Type B pancreatic cell (in vitro differentiated cells): ENCODE data around the gene B9D2. TPM values are rescaled to one million over a fixed set of nuclear protein-coding genes. Genes with fewer than 3 reads are reported as not detected.

Experiments
- DNase-seq: peaks from one replicate; pipeline ENCODE4 v3.0.0; 2021; ENCODE audit warnings: mixed read lengths; ENCODE audit not compliant: unreplicated experiment; ENCODE audit errors: extremely low spot score
- H3K27ac Mint-ChIP-seq: 2 replicates; pipeline ENCODE4 v1.8.0; 2021; ENCODE audit warnings: mild to moderate bottlenecking, mixed read lengths
- H3K27me3 Mint-ChIP-seq: 2 replicates; pipeline ENCODE4 v1.8.0; 2021; ENCODE audit warnings: mixed read lengths
- H3K36me3 Mint-ChIP-seq: 2 replicates; pipeline ENCODE4 v1.8.0; 2021; ENCODE audit warnings: mixed read lengths
- H3K4me1 Mint-ChIP-seq: one replicate; pipeline ENCODE4 v1.8.0; 2021; ENCODE audit warnings: mixed read lengths; ENCODE audit not compliant: unreplicated experiment
- H3K4me3 Mint-ChIP-seq: 2 replicates; pipeline ENCODE4 v1.8.0; 2021; ENCODE audit warnings: mild to moderate bottlenecking, mixed read lengths
- H3K9me3 Mint-ChIP-seq: 2 replicates; pipeline ENCODE4 v1.8.0; 2021; ENCODE audit warnings: mixed read lengths
- CTCF ChIP-seq: fragments of 200-600 bp; sonication (generic); conservative IDR thresholded peaks from 2 replicates; pipeline ENCODE4 v1.5.0; 2021; ENCODE audit warnings: antibody characterized with exemption, mild to moderate bottlenecking
- total RNA-seq: library from RNA; stranded (reverse); gene quantifications from 2 replicates; pipeline ENCODE4 v1.2.1, GENCODE V29; 2021; ENCODE audit warnings: low replicate concordance

B9D2 gene
- total RNA-seq, 1 donor from 2014 or later = 8.8 TPM

GRCh38 chr19:41305927-41306793 lies 57.8 kb downstream of the B9D2 start:
- no peaks in the 10 kb centered on the region for H3K27me3 Mint-ChIP-seq
- peaks cover 15% of the 10 kb centered on the region for H3K36me3 Mint-ChIP-seq
- DNase-seq = no peak
- no peak for TF ChIP-seq CTCF
- no peak overlapping the region for H3K27ac Mint-ChIP-seq
- H3K4me1 Mint-ChIP-seq = peaks cover 18% of the 10 kb centered on the region
- no peak overlapping the region for H3K4me3 Mint-ChIP-seq
- no peaks in the 10 kb centered on the region for H3K9me3 Mint-ChIP-seq

- Mint-ChIP-seq H3K4me1 (peaks cover 11% of the 10 kb centered on the region), H3K36me3 (peaks cover 12% of the 10 kb centered on the region), H3K27me3 (no peaks in the 10 kb centered on the region), H3K4me3 (no peak overlapping the region), H3K9me3 (no peaks in the 10 kb centered on the region), H3K27ac (no peak overlapping the region)
- TF ChIP-seq CTCF = no peak
- DNase-seq = no peak
Observed at GRCh38 chr19:41304706-41305483, 59.1 kb downstream of the B9D2 start.

Other genes starting within 250 kb of the B9D2 start
- not detected in 2 replicates for gene CYP2F1, start 249.7 kb downstream of the B9D2 start, total RNA-seq
- gene CYP2S1, start 170.9 kb downstream of the B9D2 start, total RNA-seq = 33.1 and 121 TPM in 2 replicates
- 8.8 and 20.9 TPM in 2 replicates for gene AXL, start 144.9 kb downstream of the B9D2 start, total RNA-seq
- gene HNRNPUL1, start 99.8 kb downstream of the B9D2 start, total RNA-seq = 189 and 244 TPM in 2 replicates
- 26.7 and 42.6 TPM in 2 replicates for gene CCDC97, start 54.0 kb downstream of the B9D2 start, total RNA-seq
- 2.3 and 3.4 TPM in 2 replicates for gene TGFB1, start 10.2 kb downstream of the B9D2 start, total RNA-seq
- 2.0 and 8.1 TPM in 2 replicates for gene TMEM91, start 12.4 kb upstream of the B9D2 start, total RNA-seq
- gene EXOSC5, start 33.2 kb upstream of the B9D2 start, total RNA-seq = 11.4 and 20.2 TPM in 2 replicates
- 7.5 and 11.7 TPM in 2 replicates for gene BCKDHA, start 33.7 kb upstream of the B9D2 start, total RNA-seq
- gene B3GNT8, start 63.2 kb upstream of the B9D2 start, total RNA-seq = 9.3 and 13.0 TPM in 2 replicates
- 43.8 and 57.4 TPM in 2 replicates for gene DMAC2, start 75.8 kb upstream of the B9D2 start, total RNA-seq
- gene ERICH4, start 79.0 kb upstream of the B9D2 start, total RNA-seq = 0.56 and 0.81 TPM in 2 replicates
- not detected in 2 replicates for gene CEACAM21, start 212.0 kb upstream of the B9D2 start, total RNA-seq